PC-9 (cell line): ENCODE data around the gene LRRC14B.

ENCODE experiments used
- EZH2 ChIP-seq: fragments of 200-600 bp; sonication (generic); IDR thresholded peaks from 2 replicates; pipeline ENCODE4 v1.8.0; 2017; ENCODE audit warnings: antibody characterized with exemption, low read depth
- TF ChIP-seq, protein P1 (sequence below): fragments of 200-600 bp; sonication (generic); conservative IDR thresholded peaks from 2 replicates; pipeline ENCODE4 v1.6.1; 2017; ENCODE audit warnings: mixed run types, antibody characterized with exemption, mild to moderate bottlenecking, moderate library complexity

DNA sequence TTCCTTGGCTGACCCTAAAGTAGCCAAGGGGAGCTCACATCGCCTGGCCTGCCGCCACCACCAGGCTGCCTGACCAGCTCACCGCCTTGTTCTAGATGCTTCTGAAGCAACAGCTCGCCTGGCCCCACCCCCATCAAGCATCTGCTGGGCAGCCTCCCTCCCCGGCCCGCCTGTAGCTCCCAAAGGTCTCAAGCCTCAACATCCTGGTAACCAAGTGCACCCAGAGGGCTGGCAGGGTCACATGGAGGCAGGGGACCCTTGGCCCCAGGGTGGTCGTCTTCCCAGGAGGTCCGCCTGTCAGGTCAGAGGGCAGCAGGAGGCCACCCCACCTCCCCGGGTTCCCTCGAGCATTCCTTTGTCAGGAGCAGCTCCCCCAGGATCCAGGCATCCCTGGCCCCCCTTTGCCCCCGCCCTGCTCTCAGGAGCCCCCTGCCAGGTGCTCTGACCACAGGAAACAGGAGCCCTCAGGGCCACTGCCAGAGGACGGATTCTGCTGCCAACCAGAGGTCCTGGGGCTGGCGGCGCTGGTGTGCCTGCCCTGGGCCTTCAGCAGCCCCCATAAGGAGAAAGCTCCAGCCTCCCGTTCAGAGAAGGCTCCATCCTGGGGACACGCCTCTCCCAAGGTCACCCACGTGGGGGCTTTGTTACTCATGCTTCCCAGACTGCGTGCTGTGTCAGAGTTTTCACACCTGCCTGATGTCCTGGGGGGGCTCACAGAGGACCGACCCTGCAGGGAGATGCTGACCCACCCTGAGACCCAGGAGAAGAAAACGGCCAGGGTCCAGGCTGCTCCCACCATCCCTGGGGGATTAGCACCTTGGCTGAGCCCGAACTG lies 3.5 kb upstream of the LRRC14B start:
- TF ChIP-seq, protein P1, sequence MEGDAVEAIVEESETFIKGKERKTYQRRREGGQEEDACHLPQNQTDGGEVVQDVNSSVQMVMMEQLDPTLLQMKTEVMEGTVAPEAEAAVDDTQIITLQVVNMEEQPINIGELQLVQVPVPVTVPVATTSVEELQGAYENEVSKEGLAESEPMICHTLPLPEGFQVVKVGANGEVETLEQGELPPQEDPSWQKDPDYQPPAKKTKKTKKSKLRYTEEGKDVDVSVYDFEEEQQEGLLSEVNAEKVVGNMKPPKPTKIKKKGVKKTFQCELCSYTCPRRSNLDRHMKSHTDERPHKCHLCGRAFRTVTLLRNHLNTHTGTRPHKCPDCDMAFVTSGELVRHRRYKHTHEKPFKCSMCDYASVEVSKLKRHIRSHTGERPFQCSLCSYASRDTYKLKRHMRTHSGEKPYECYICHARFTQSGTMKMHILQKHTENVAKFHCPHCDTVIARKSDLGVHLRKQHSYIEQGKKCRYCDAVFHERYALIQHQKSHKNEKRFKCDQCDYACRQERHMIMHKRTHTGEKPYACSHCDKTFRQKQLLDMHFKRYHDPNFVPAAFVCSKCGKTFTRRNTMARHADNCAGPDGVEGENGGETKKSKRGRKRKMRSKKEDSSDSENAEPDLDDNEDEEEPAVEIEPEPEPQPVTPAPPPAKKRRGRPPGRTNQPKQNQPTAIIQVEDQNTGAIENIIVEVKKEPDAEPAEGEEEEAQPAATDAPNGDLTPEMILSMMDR = no peak
- TF ChIP-seq EZH2 = no peak
